ENCODE data around the gene PCSK6. TPM values are rescaled to one million over a fixed set of nuclear protein-coding genes. Genes with fewer than 3 reads are reported as not detected.

Gene PCSK6
- total RNA-seq, 1 experiment from 2014 or later, result 26.3 TPM

GRCh38 chr15:101458158-101458900 lies 31.2 kb downstream of the PCSK6 start:
- H3K4me1 ChIP-seq (replicated peaks; ENCODE audit: insufficient read depth), result peaks cover 28% of the 10 kb centered on the region
- no peaks in the 10 kb centered on the region for H3K9me3 ChIP-seq (ENCODE audit: insufficient read depth, low read depth)
- peaks cover 32% of the 10 kb centered on the region for H3K79me2 ChIP-seq (ENCODE audit: low read depth)
- BruUV-seq (replicated peaks), result no TSS peak
- TF ChIP-seq, protein P1, sequence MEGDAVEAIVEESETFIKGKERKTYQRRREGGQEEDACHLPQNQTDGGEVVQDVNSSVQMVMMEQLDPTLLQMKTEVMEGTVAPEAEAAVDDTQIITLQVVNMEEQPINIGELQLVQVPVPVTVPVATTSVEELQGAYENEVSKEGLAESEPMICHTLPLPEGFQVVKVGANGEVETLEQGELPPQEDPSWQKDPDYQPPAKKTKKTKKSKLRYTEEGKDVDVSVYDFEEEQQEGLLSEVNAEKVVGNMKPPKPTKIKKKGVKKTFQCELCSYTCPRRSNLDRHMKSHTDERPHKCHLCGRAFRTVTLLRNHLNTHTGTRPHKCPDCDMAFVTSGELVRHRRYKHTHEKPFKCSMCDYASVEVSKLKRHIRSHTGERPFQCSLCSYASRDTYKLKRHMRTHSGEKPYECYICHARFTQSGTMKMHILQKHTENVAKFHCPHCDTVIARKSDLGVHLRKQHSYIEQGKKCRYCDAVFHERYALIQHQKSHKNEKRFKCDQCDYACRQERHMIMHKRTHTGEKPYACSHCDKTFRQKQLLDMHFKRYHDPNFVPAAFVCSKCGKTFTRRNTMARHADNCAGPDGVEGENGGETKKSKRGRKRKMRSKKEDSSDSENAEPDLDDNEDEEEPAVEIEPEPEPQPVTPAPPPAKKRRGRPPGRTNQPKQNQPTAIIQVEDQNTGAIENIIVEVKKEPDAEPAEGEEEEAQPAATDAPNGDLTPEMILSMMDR (conservative IDR thresholded peaks at IDR 0.05), result no peak
- no peak for TF ChIP-seq EZH2 (IDR thresholded peaks at IDR 0.05; ENCODE audit: low read depth)
- no peak overlapping the region for H2AFZ ChIP-seq
- no peak overlapping the region for H3K4me3 ChIP-seq
- H3K36me3 ChIP-seq (ENCODE audit: low read depth), result no peaks in the 10 kb centered on the region
- peaks cover 4% of the 10 kb centered on the region for H3F3A ChIP-seq (ENCODE audit: insufficient read depth, low read depth)
- ChIA-PET CTCF (interaction anchor here (0.8 kb wide), 1 partner anchor 169 kb away, joined by 4 read pairs; no protein-coding TSS in a partner anchor), POLR2A (ENCODE audit: unreplicated experiment) (no interaction called here)
- no peak overlapping the region for H3K27ac ChIP-seq
- intact Hi-C loops (cut with micrococcal nuclease; ENCODE audit: unreplicated experiment), result no loop called here
- H3K9me2 ChIP-seq (ENCODE audit: insufficient read depth), result no peaks in the 10 kb centered on the region
- no peaks in the 10 kb centered on the region for H3K27me3 ChIP-seq (ENCODE audit: insufficient read depth, low read depth)
- DNase-seq, result no peak
- no peak overlapping the region for H3K4me2 ChIP-seq
- no peaks in the 10 kb centered on the region; the same call in none of the 2 replicates for H4K20me1 ChIP-seq (ENCODE audit: insufficient read depth)

GRCh38 chr15:101457696-101458095 lies 31.8 kb downstream of the PCSK6 start:
- H3K9me3 ChIP-seq (ENCODE audit: insufficient read depth, low read depth), result no peaks in the 10 kb centered on the region
- no peak for DNase-seq
- TF ChIP-seq, protein P1 (conservative IDR thresholded peaks at IDR 0.05), result no peak
- TF ChIP-seq EZH2 (IDR thresholded peaks at IDR 0.05; ENCODE audit: low read depth), result no peak
- BruUV-seq (replicated peaks), result no TSS peak
- no peaks in the 10 kb centered on the region; the same call in none of the 2 replicates for H4K20me1 ChIP-seq (ENCODE audit: insufficient read depth)
- no peaks in the 10 kb centered on the region; the same call in 1 of the 2 replicates for H3F3A ChIP-seq (ENCODE audit: insufficient read depth, low read depth)
- peaks cover 22% of the 10 kb centered on the region; the same call in 1 of the 2 replicates for H3K4me1 ChIP-seq (replicated peaks; ENCODE audit: insufficient read depth)
- intact Hi-C loops (cut with micrococcal nuclease; ENCODE audit: unreplicated experiment), result no loop called here
- H3K27ac ChIP-seq, result no peak overlapping the region
- no peaks in the 10 kb centered on the region for H3K9me2 ChIP-seq (ENCODE audit: insufficient read depth)
- H3K4me3 ChIP-seq, result no peak overlapping the region
- H3K36me3 ChIP-seq (ENCODE audit: low read depth), result no peaks in the 10 kb centered on the region
- H3K4me2 ChIP-seq, result no peak overlapping the region
- ChIA-PET POLR2A (ENCODE audit: unreplicated experiment) (no interaction called here), CTCF (no interaction called here)
- no peaks in the 10 kb centered on the region for H3K27me3 ChIP-seq (ENCODE audit: insufficient read depth, low read depth)
- no peak overlapping the region for H2AFZ ChIP-seq
- peaks cover 27% of the 10 kb centered on the region for H3K79me2 ChIP-seq (ENCODE audit: low read depth)

GRCh38 chr15:101456057-101456739 lies 33.3 kb downstream of the PCSK6 start:
- TF ChIP-seq, protein P1 (conservative IDR thresholded peaks at IDR 0.05), result no peak
- no peak for TF ChIP-seq EZH2 (IDR thresholded peaks at IDR 0.05; ENCODE audit: low read depth)
- H3K4me3 ChIP-seq, result no peak overlapping the region
- peaks cover 18% of the 10 kb centered on the region for H3K79me2 ChIP-seq (ENCODE audit: low read depth)
- no peak overlapping the region for H2AFZ ChIP-seq
- no TSS peak for BruUV-seq (replicated peaks)
- H3K27ac ChIP-seq, result no peak overlapping the region
- POLR2A ChIA-PET (ENCODE audit: unreplicated experiment), result no interaction called here
- no peaks in the 10 kb centered on the region for H3K9me2 ChIP-seq (ENCODE audit: insufficient read depth)
- H3K4me2 ChIP-seq, result no peak overlapping the region
- no peaks in the 10 kb centered on the region; the same call in 1 of the 2 replicates for H3F3A ChIP-seq (ENCODE audit: insufficient read depth, low read depth)
- no peaks in the 10 kb centered on the region for H3K9me3 ChIP-seq (ENCODE audit: insufficient read depth, low read depth)
- H4K20me1 ChIP-seq (ENCODE audit: insufficient read depth), result no peaks in the 10 kb centered on the region; the same call in none of the 2 replicates
- no peak for DNase-seq
- no peaks in the 10 kb centered on the region for H3K27me3 ChIP-seq (ENCODE audit: insufficient read depth, low read depth)
- 0 out of 2 replicates have a peak, but pooled peaks cover 7% of the 10 kb centered on the region for H3K4me1 ChIP-seq (replicated peaks; ENCODE audit: insufficient read depth)
- CTCF ChIA-PET, result no interaction called here
- intact Hi-C loops (cut with micrococcal nuclease; ENCODE audit: unreplicated experiment), result no loop called here
- no peaks in the 10 kb centered on the region for H3K36me3 ChIP-seq (ENCODE audit: low read depth)
